GM19372 (cell line): ENCODE data around the gene MTOR.

Experiments
- ATAC-seq: cut with Tn5 transposase; IDR thresholded peaks from one replicate; pipeline ENCODE4 v1.9.1; 2021; ENCODE audit warnings: mild to moderate bottlenecking, low read depth, moderate library complexity; ENCODE audit not compliant: unreplicated experiment

MTOR gene

GRCh38 chr1:11156963-11157362 lies 105.4 kb downstream of the MTOR start:
- ATAC-seq, result no peak

DNA sequence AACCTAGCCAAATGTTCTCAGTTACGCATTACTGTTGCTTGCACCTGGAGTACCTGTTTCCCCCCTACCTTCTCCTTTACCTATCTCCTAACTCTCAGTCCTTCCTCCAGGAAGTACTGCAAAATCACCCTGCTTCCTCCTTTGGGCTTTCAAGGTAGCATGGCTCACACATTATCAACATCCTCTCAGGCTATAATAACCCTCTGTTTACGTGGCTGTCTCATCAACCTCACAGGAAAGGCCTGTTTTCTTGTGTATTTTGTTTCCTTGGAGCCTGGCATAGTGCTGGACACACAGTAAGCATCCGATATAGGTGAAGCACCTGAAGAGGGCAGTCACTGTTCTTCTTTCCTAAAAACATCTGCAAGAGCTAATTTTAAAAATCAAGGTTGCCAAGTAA lies 105.9 kb downstream of the MTOR start:
- ATAC-seq, result no peak

DNA sequence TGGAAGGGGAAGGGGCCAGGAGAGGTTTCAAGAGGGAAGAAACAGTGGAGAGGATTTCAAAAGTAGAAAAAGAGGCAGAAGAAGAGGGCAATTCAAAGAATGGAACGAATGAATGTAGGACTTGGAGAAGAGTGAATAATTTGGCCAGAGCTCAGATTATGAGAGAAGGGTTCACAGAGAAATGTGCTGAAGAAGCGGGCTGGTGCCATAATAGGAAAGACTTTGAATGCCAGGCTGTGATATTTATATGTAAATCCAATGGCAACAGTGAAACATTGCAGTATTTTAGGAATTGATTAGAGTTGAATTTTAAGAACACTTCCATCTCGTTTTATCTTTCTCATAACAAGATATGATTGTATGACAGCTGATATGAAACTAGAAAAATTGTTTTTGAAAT lies 109.2 kb downstream of the MTOR start:
- ATAC-seq, result no peak

- no peak for ATAC-seq
Observed at GRCh38 chr1:11152755-11153154, 109.6 kb downstream of the MTOR start.

DNA sequence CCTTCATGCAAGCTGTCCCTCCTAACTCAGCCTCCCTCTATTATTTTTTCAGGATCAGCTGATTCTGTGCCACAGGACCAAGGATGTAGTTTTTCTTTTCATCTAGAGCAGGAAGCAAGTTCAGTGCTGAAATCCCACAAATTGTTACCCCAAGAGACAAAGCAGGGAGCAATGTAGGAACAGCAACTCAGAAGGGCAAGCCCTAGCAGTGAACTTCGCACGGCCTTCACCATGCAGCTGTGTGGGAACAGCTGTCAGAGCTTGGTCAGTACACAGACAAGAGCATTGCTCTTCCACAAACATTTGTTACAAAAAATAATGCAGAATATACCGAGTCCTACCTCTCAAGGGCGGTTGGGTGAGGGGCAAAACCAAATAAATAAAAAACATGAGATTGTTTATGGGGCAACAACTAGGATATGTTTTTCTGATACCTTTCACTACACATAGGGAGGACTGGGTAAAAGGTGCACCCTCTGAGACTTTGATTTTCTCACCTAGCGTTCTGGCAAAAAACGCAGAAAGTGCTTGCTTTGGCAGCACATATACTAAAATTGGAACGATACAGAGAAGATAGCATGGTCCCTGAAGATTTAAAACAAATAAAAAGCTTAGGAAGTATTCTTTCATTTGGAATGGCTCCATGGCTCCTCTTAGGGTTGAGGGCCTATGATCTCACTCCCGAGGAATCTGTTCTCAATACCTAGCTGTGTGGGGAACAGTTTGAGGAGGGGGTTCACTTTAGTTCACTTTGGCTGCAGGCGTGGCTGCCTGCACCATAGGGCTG lies 110.3 kb downstream of the MTOR start:
- no peak for ATAC-seq

DNA sequence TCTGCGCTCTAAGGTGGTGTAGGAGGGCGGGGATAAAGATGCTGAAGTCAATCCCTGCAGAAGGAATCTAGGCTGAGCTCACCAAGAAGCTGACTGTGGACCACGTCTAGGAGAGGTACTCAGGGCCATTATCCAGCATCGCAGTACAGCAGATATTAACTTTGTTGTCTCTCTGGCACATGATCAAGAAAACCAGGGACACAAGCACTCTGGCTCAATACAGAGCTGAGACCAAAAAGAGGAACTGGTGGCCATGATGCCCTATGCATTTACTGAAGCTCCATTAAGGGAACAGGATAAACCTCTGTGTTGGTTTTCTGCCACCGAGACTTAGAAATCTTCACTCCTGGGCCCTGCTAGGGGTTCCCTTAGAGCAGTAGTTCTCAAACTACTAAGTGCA lies 111.2 kb downstream of the MTOR start:
- no peak for ATAC-seq

GRCh38 chr1:11150326-11150725 lies 112.0 kb downstream of the MTOR start:
- ATAC-seq, result no peak

GRCh38 chr1:11147197-11147770 lies 115.1 kb downstream of the MTOR start:
- ATAC-seq, result no peak

- ATAC-seq, result no peak
Observed at GRCh38 chr1:11145741-11146140, 116.6 kb downstream of the MTOR start.

GRCh38 chr1:11144570-11145256 lies 117.6 kb downstream of the MTOR start:
- ATAC-seq, result no peak

GRCh38 chr1:11143907-11144306 lies 118.4 kb downstream of the MTOR start:
- no peak for ATAC-seq

DNA sequence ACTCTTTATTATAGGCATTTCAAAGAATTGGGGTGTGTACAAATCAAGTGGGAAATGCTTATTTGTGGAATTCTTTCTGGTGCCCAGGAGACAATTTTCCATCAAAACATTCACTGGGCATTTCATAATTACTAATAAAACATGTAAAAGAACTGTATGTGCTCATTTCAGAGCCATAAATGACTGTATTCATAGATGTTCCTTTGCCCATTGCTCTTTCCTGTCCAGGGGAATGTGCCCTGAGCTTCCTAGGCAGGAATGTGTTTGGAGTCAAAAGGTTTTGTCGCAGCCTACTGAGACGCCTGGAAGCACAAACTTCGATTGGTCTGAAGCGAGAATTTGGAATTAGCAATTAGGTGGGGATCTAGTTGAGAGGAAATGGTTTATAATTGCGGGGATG lies 119.0 kb downstream of the MTOR start:
- no peak for ATAC-seq

DNA sequence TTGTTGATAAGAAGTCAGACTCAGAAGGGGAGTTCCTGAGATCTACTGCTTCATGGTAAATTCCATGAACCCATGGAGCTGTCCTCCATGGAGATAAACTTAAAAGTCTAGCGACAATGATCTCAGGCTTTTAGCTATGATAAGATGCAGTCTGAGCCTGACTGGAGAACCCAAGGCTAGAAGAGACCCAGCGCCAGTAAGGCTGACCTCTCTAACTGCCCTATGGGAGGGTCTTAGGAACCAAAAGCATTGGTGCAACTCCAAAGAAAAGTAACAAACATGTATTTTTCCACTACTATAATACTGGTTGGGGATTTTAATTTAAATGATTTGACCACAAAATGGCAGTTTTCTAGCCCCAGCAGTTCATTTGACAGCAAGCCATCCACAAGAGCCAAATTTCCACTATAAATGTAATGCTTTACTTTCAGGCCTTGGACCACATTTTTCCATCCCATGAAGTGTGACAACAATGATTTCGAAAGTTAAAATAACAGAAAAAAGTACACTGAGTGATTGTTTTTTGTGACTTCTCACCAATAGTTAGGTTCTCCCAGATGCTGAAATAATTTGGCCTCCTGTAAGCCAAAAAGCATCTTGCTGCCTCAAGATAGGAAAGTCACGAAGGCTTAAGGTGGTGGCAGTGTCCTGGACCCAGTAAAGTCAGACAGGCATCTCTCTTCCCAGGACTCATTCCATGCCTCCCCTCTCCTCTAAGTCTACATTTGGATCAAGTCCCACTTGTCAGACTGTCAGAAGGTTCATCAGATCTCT lies 119.5 kb downstream of the MTOR start:
- ATAC-seq, result no peak

- ATAC-seq, result no peak
Observed at GRCh38 chr1:11138952-11139351, 123.4 kb downstream of the MTOR start.

DNA sequence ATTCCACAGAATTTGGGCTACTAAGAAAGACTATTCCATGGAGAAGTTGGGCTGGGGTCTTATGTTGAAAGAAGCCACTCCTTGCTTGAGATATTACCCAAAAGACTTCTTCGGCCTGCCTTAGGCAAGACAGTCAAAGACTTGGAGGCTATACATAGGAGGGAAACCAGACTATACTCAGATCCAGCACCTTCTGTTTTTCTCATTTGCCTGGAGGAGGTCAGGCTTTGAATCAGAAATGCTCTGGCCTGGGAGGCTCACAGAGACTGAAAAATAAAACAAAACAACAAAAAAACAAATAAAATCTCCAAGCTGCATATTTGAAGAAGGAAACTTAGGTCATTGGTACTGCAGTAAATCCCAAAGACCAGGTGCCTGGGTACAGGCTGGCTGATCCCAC lies 124.3 kb downstream of the MTOR start:
- ATAC-seq, result no peak

DNA sequence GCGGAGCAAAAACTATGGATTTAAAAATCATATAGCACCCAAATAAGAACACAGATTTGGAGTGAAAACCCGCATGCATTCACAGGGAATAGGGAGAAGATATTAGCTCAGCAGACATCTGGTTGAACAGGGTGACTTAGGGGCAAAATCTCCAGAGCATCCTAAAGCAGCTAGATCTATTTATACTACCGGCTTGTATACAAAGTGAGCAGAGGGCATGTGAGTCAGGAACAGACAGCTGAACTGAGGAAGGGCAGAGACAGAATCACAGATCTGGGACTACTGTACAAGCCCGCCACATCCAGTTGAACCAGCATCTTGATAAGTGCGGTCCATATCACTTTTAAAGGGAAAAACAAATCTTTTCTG lies 127.5 kb downstream of the MTOR start:
- no peak for ATAC-seq

DNA sequence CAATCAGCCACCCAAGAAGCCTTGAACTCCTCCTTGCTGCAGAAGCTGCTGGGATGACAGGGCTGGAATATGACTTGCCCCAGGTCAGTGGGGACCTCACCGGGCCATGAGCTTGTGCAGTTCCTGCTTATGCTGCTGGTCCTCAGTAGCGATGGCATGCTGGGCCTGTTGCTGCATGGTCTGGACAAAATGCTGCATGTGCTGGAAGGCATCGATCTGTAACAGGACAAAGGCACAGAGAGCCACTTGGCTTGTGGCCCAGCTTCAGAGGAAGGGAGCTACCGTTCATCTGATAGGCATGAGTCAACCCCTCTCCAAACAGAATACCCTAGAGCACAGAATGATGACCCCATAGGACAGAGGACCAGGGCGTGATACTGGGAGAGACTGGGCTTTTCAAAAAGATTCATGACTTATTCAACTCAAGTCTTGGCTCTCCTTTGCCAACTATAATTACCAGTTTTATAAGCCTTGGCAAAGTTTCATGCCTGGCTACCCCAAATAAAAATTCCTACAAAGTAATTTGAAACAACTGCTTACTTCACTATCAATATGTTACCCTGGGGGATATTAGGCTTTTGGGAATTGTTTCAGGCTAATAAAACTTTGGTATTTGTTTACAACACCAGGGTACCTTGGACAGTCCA lies 128.0 kb downstream of the MTOR start:
- no peak for ATAC-seq

DNA sequence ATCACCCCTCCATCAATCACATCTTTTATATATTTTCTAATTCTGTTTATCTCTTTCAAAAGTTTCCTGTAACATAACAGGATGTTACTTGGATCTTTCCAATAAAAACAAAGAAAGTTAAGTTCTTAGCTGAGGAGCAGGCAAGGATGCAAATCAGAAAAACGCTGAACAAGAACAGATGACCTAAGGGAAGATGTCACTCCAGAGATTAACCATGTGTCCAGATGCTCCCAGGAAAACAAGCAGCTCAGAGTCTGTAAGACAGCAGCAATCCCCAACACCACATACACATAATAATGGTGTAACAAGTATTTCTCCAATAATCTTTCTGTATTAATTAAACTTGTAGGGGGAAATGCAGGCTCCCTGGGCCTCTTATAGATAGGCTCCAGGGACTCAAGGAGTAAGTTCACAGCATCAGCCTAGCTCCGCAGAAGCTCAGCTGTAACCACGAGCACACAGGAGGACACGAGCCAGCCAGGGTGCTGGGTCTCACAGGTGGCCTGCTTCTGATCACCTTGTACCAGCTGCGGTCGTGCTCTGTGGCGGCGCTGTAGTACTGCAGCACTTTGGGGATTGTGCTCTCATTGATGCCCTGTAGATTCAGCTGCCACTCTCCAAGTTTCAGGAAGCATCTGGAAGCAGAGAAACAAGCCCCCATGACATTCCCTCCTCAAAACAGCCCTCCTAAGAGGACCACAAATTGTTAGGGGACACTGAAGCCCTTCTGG lies 129.6 kb downstream of the MTOR start:
- ATAC-seq, result no peak

DNA sequence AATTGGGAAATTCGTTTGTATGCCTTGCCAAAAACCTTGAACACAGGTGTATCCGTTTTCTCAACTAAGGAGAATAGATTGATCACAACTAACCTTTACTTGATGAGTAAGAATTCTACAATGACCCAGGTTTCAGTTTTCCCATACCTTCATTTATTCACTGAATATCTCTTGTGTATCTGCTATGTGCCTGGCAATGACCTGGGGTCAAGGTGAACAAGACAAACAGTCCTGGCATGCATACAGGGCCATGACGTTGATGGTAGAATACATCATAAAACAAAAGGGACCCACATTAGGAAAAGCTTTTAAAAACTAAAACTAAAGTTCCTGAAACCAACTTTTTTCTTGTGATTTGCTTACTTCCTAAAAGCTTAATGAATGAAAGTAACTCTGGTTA lies 130.5 kb downstream of the MTOR start:
- ATAC-seq, result no peak

DNA sequence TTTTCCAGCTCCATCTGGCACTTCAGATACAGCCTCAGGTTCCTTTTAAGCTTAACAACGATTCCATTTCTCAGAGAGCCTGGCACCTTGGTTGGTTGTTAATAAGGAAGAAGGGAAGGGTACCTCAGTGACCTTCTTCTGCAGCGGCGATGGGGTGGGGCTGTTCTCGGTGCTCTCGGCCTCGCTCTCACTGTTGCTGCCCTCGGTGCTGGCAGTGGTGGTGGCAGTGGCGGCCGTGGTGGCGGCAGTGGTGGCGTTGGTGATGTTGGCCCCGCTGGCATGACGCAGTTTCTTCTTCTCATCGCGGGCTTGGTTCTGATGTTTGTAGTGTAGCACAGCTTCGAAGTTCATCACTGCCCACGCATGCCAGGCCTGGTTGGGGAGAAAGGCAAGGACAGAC lies 131.9 kb downstream of the MTOR start:
- ATAC-seq, result no peak
